HG03064 (cell line): ENCODE data around the gene MORN4.
"Not testable (repeated sequence)": the region's sequence is repeated elsewhere in the genome, so short reads cannot be mapped to it uniquely, and the experiment has no call there.

Experiments
- ATAC-seq: cut with Tn5 transposase; IDR thresholded peaks from one replicate; pipeline ENCODE4 v1.9.1; 2021; ENCODE audit warnings: low read depth; ENCODE audit not compliant: unreplicated experiment

The MORN4 gene

DNA sequence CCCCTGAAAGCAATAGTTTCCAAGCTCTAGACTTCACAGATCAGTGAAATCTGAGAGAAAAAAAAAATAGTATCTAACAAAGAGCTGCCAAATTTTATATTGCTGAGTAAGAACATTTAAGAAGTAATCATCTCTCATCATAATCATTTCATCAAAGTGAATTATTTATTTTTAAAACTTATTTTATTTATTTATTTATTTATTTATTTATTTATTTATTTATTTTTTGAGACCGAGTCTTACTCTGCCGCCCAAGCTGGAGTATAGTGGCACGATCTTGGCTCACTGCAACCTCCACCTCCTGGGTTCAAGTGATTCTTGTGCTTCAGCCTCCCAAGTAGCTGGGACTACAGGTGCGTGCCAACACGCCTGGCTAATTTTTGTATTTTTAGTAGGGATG is 56.8 kb downstream of the MORN4 start:
- ATAC-seq = not testable (repeated sequence)

DNA sequence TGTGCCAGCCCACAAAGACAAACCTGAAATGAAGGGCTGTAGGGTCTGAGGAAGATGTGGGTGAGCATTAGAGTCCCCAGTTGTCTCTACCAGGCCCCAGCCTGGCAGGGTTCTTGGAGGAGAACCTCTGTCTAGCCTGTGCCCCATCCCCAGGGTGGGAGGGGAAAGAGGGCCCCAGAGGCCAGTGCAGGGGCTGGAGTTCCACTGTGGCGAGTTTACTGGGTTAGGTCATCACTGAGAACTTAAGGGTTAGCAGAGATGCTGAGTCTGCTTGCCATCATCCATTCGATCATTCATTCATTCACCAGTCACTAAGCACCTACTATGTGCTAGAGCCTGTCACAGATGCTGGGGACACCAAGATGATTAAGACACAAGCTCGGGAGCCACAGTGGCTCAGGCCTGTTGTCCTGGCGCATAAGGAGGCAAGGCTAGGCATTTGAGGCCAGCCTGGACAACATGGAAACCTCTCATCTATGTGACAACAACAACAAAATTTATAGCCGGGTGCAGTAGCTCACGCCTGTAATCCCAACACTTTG is 58.1 kb downstream of the MORN4 start:
- no peak for ATAC-seq

DNA sequence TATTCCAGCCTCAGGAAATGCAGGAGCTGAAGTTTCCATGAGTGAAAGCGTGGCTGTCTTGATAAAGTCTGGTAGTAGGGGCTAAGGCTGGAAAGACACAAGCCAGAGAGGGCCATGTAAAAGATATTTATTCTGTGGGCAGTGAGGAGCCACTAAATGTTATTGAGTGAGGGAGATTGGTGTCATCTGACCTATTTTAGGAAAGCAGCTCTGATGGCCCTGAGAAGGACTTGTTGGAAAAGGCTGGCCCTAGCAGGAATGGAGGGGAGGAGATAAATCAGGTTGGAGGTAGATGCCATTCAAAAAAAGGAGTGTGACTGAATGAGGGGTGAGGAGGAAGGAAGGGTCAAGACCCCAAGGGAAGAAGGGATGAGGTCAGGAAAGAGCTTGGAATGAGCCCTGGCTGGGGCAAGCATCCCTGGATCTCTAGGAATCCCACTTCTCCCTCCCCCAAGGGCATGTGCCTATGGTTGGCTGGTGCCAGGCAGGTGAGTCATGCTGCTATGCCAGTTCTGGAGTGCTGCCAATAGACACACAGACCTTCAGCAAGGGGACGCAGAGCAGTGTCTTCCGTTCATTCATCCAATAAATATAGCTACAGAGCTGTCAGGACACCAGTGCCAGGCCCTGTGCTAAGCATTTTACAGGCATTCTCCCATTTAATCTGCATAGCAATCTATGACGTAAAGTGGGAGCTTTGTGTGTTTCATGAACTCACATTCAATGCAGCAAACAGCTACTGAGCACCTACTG is 58.8 kb downstream of the MORN4 start:
- no peak for ATAC-seq

DNA sequence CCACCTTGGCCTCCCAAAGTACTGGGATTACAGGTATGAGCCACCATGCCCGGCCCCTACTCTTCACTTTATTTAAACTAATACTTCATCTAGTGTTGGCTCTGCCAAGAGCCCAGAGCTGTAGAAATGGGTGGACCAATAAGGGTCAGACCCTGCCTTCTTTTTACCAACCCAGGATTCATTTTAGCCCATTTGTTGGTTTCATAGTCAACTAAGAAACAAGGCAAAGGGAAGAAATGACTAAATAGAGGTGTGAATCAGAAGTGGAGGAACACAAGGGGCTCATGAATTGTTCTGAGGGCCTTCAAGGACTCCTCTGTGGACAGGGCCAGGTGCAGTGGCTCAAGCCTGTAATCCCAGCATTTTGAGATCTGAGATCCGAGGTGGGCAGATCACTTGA is 59.6 kb downstream of the MORN4 start:
- no peak for ATAC-seq

DNA sequence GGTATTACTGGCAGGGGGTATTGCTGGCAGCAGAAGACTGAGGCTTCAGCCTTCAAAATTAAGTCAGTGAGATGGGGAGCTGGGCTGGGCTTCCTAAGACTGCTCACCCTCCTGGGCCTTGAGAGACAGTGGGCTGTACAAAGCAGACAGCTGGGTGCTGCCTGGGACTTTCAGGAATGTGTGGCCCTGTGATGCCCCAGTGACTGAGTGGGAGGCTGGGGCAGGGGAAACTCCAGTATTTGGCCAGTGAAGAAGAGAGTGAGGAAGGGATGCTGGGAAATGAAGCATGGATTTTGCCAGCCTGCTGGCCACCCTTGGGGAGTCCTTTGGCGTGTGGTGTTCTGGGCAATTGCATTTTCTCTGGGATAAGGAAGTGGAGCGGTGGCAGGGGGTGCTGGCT is 60.3 kb downstream of the MORN4 start:
- no peak for ATAC-seq

DNA sequence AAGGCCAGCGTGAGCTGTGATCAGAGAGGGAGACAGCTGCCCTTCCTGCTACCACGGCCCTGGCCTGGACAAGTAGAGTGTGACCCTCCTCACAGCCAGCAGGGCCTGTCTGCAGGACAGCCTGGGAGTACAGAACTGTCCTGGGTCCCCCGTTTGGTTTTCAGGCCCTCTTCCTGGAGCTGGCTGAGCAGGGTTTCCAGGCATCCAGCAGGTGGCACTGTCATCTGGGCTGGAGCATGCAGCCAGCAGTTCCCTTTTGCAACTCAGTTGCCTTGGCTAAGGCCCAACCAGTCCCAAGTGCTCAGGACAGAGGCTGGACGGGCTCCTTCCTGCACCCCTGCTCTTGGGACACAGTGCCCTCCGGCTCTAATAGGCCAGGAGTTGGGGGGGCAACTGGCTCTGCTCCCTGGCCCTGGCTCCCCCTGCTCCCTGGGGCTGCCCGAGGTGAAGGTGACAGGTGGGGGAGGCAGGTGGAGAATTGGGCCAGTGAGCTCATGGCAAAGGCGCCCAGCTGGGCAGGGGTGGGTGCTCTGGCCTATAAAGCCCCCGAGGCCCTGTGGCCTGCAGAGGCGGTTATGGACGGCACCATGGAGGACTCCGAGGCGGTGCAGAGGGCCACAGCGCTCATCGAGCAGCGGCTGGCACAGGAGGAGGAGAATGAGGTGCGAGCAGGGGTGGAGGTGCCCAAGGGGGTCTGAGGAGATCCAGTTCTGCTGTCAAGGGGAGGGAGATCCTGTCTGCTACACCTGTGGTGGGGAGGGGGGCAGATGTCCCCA is 60.9 kb downstream of the MORN4 start, which contains the start of gene ANKRD2:
Gene ANKRD2, plus strand, starts transcription at position 566 of the 776 bp plus-strand sequence. Its CDS starts 10 bp downstream, at position 576.
- no peak for ATAC-seq

DNA sequence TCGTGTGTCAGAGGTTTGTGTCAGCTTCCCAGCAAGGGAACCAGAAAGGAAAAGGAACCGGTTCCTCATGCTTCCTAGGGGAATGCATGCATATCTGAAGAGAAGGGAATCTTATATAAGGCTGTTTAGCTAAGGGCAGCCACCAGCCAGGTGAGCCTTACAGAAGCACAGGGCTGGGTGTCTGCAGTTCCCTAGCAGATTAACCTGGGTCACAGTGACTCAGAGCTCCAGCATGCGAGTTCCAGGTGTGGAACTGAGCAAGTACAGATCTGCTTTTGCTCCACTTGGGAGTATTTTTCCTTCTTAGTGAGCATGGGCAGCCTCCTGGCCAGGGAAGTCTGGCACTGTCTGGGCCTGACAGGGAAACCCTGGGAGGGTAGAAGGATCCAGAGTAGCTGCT is 61.7 kb downstream of the MORN4 start:
- no peak for ATAC-seq

DNA sequence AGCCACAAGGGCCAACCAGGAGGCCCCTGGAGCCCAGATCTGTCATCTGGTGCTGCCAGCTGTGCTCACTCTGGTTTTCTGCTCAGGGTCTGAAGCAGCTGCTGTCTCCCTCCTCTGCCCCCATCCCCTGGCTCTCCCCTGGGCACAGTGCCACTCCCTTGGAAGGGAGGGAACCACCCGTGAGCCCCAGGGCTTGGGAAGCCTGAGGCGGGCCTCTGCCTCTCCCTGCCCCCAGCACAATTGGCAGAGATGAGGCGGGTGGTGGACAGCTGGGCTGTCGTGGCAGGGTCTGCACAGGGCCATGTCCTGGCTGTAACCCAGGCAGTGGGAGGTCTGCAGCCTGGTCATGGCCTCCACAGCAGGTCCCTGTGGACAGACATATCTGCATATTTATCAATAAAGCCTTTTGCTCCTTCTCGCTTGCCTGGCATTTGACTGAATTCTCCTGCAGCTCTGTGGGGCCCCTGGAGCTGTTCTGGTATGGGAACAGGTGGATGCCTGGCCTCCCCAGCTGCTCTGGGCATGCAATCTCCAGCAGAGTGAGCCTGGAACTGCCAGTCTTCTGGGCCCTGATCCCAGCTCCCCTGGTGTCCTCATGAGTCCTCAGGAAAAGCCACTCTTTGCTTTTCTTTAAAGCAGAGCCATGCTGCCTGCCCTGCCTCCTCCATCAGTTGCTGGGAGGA is 62.4 kb downstream of the MORN4 start:
- ATAC-seq = no peak

DNA sequence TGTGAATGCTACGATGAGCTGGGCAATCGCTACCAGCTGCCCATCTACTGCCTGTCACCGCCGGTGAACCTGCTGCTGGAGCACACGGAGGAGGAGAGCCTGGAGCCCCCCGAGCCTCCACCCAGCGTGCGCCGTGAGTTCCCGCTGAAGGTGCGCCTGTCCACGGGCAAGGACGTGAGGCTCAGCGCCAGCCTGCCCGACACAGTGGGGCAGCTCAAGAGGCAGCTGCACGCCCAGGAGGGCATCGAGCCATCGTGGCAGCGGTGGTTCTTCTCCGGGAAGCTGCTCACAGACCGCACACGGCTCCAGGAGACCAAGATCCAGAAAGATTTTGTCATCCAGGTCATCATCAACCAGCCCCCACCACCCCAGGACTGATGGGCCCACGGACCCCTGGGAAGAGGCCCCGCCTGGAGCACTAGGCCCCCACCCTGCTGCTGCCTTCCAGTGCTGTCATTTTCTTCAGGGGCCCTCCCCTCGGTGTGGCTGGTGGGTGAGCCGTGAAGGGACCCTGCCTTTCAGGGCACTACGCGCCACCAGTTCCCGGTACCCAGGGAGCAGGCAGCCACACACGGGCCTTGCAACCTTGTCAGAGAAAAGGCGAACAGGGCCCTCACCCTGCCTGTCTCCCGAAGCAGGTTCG is 63.0 kb downstream of the MORN4 start:
- ATAC-seq = no peak

DNA sequence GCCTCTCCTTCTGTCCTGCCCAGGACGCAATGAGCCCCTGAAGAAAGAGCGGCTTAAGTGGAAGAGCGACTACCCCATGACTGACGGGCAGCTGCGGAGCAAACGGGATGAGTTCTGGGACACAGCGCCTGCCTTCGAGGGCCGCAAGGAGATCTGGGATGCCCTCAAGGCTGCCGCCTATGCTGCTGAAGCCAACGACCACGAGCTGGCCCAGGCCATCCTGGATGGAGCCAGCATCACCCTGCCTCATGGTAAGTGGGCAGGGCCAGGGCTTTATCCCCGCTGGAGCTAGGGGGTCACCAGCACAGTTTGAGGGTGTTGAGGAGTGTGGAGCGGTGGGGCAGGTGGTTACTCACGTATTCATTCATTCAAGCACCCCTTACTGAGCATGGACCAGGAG is 65.4 kb downstream of the MORN4 start:
- ATAC-seq = no peak

DNA sequence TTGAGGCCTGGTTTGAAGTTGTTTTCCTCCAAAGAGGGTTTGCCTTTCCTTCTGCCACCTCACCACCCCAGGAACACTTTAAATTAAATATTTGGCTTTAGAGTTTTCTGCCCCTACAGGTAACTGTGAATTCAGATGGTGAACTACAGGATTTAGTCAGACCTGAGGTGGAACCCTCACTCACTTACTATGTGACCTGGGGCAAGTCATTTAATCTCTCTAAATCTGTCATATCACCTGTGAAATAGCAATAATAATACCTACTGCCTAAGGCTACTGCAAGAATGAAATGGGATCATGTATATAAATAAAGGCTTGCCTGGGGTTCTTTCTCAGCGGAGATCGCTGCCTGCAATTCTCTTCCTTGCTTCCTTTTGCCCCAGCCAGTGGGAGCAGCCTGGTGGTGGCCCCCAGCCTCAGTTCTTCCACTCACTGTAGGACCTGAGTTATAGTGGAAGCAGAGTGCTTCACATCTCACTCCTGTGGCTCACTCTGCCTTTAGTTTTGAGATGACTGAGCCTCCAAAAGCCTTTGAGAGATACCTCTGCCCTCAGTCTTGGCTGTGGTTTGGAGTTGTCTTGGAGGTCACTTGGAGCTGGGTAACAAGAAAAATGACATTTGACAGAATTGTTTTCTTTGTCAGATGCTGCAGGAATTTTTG is 66.8 kb downstream of the MORN4 start:
- ATAC-seq = no peak

DNA sequence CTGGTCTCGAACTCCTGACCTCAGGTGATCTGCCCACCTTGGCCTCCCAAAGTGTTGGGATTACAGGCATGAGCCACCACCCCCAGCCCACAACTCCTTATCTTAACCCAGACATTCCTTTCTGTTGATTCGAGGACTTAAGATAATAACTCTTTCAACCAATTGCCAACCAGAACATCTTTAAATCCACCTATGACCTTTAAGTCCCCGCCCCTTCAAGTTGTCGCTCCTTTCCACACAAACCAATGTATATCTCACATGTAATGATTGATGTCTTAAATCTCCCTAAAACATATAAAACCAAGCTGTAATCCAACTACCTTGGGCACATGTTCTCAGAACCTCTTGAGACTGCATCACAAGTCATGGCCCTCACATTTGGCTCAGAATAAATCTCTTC is 68.5 kb downstream of the MORN4 start:
- ATAC-seq = no peak
